Spleen (tissue), 11 donors: ENCODE results near the gene SNCB. TPM values are rescaled to one million over a fixed set of nuclear protein-coding genes. Genes with fewer than 3 reads are reported as not detected.
"Not testable (repeated sequence)": the region's sequence is repeated elsewhere in the genome, so short reads cannot be mapped to it uniquely, and the experiment has no call there.

Source experiments
- DNase-seq: peaks from one replicate; pipeline ENCODE4 v3.0.0-alpha.2; 2020
- H3K27ac ChIP-seq, 8 donors: fragments of 200-600 bp; sonication (generic) in 7 of 8; 1 replicate in 4 of 8; 2 replicates in 4 of 8; pipeline versions ENCODE4 v1.5.0 to v1.8.0; 2016 to 2021; ENCODE audit warnings: inconsistent platforms in 4 of 8, mild to moderate bottlenecking in 4 of 8, moderate library complexity in 1 of 8
- H3K27me3 ChIP-seq, 7 donors: fragments of 200-600 bp; sonication (generic) in 6 of 7; replicated peaks in 1 of 7; 1 replicate in 4 of 7; 2 replicates in 3 of 7; pipeline versions ENCODE4 v1.5.0 to v1.8.0; 2016 to 2021; ENCODE audit warnings: inconsistent platforms in 3 of 7, mild to moderate bottlenecking in 1 of 7
- H3K36me3 ChIP-seq, 6 donors: fragments of 200-600 bp; sonication (generic) in 5 of 6; 1 replicate in 4 of 6; 2 replicates in 2 of 6; pipeline versions ENCODE4 v1.5.0 to v1.8.0; 2016 to 2021; ENCODE audit warnings: inconsistent platforms in 2 of 6
- H3K4me1 ChIP-seq, 6 donors: fragments of 200-600 bp; sonication (generic) in 5 of 6; 1 replicate in 3 of 6; 2 replicates in 3 of 6; pipeline versions ENCODE4 v1.5.0 to v1.8.0; 2016 to 2021; ENCODE audit warnings: inconsistent platforms in 3 of 6
- H3K4me3 ChIP-seq, 8 donors: fragments of 200-600 bp; sonication (generic) in 7 of 8; 1 replicate in 4 of 8; 2 replicates in 4 of 8; pipeline versions ENCODE4 v1.5.0 to v1.8.0; 2016 to 2021; ENCODE audit warnings: inconsistent platforms in 4 of 8, mild to moderate bottlenecking in 4 of 8, moderate library complexity in 2 of 8
- H3K9me3 ChIP-seq, 8 donors: fragments of 200-600 bp; sonication (generic) in 7 of 8; 1 replicate in 4 of 8; 2 replicates in 4 of 8; pipeline versions ENCODE4 v1.5.0 to v1.8.0; 2016 to 2021; ENCODE audit warnings: inconsistent platforms in 4 of 8
- POLR2A ChIP-seq, 3 donors: fragments of 450-650 bp; IDR thresholded peaks; one replicate each; pipeline ENCODE4 v1.5.1; 2017; ENCODE audit warnings: antibody characterized with exemption in 3 of 3, mild to moderate bottlenecking in 1 of 3
- POLR2AphosphoS5 ChIP-seq, 3 donors: sonication (generic); formaldehyde crosslinking; IDR thresholded peaks; one replicate each; pipeline ENCODE4 v1.5.1; 2017; ENCODE audit warnings: antibody characterized with exemption in 3 of 3
- WGBS, 5 donors: extraction: QIAGEN DNeasy Blood & Tissue Kit in 3 of 5; methylation state at CpG; one replicate each; pipeline versions ENCODE4 v1.1.5 to v1.1.7; 2013 to 2018; 5-methylcytosine and 5-hydroxymethylcytosine counted together
- intact Hi-C: fragments of 100-400 bp; cut with DNase I; formaldehyde crosslinking; loops from one replicate; pipeline ENCODE4 v1.15.0; 2023; ENCODE audit warnings: low total_unique reads
- polyA plus RNA-seq, 3 donors: library from polyadenylated mRNA; stranded (reverse); fragments of 200-250 nt; gene quantifications; one replicate each; pipeline ENCODE4 v1.2.1, GENCODE V29; 2013
- total RNA-seq, 7 donors: library from RNA; depleted of rRNA in 3 of 7; stranded (reverse); fragments of >200 nt in 3 of 7; fragmentation: NEBNext Ultra II Directional in 4 of 7; extraction: Animal tissue kit (Norgen Biotek cat#: 25700) in 4 of 7; gene quantifications; one replicate each; pipeline versions ENCODE4 v1.1.0 to v1.2.1, GENCODE V29; 2016 to 2021
- TF ChIP-seq, protein P1 (sequence below), 11 experiments: fragments of 200-600 bp in 7 of 11; fragments of 450-650 bp in 4 of 11; sonication (generic) in 4 of 11; IDR thresholded peaks in 8 of 11; conservative IDR thresholded peaks in 3 of 11; 1 replicate in 7 of 11; 2 replicates in 4 of 11; pipeline versions ENCODE4 v1.4.0 to v1.8.0; 2016 to 2021; ENCODE audit warnings: antibody characterized with exemption in 11 of 11, inconsistent platforms in 4 of 11, mild to moderate bottlenecking in 1 of 11
- donor health status: healthy with polysubstance abuse.
- donor health status: DM: no; HTN: no; CAD: no; lungs with moderate emphysema.
- donor health status: DM: no; HTN: no; CAD: no.
- donor health status: Bipolar disorder and iron deficiency.
- donor health status: healthy.
- donor health status: DM: no; HTN: no; CAD: no.
- donor health status: DM: yes; HTN: yes; CAD: no.

Gene SNCB
- total and polyA plus RNA-seq, 10 donors = 0.19 to 0.41 (median 0.33) TPM; not detected in 7

DNA sequence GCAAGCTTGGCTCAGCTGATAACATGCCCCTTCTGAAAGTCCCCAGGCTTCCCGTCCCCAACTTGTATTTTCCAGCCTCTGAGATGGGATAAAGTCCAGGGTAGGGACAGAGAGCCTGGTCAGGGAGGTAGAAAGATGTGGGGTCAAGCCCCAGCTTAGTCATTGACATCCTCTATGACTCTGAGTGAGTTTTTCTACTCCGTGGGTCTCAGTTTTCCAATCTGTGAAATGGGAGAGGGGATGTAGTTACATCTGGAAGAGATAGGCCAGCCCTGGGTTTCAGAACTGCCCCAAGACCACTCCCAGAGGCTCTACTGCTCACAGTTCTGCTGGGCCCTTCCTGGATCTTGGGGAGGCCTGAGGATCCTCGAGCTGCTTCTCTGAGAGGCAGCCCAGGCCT is 23.5 kb downstream of the SNCB start:
- Histone ChIP-seq H3K36me3 (no peaks in the 10 kb centered on the region), H3K4me1 (peaks cover 0 to 23% (median 15%) of the 10 kb centered on the region in 6 donors), H3K27me3 (peaks cover 0 to 34% (median 7%) of the 10 kb centered on the region in 7 donors), H3K4me3 (no peak overlapping the region), H3K9me3 (no peaks in the 10 kb centered on the region), H3K27ac (no peak overlapping the region)
- 81 to 95% (median 91%) methylated on average over 3 of the region's 3 CpGs for WGBS, 5 donors
- DNase-seq = no peak
- TF ChIP-seq POLR2A (IDR thresholded peaks at IDR 0.05) = no peak
- TF ChIP-seq, protein P1, sequence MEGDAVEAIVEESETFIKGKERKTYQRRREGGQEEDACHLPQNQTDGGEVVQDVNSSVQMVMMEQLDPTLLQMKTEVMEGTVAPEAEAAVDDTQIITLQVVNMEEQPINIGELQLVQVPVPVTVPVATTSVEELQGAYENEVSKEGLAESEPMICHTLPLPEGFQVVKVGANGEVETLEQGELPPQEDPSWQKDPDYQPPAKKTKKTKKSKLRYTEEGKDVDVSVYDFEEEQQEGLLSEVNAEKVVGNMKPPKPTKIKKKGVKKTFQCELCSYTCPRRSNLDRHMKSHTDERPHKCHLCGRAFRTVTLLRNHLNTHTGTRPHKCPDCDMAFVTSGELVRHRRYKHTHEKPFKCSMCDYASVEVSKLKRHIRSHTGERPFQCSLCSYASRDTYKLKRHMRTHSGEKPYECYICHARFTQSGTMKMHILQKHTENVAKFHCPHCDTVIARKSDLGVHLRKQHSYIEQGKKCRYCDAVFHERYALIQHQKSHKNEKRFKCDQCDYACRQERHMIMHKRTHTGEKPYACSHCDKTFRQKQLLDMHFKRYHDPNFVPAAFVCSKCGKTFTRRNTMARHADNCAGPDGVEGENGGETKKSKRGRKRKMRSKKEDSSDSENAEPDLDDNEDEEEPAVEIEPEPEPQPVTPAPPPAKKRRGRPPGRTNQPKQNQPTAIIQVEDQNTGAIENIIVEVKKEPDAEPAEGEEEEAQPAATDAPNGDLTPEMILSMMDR (IDR thresholded peaks at IDR 0.05 in 8 of 11, conservative IDR thresholded peaks at IDR 0.05 in 3 of 11) = no peak
- TF ChIP-seq POLR2AphosphoS5 (IDR thresholded peaks at IDR 0.05) = no peak
- intact Hi-C loops = no loop called here

DNA sequence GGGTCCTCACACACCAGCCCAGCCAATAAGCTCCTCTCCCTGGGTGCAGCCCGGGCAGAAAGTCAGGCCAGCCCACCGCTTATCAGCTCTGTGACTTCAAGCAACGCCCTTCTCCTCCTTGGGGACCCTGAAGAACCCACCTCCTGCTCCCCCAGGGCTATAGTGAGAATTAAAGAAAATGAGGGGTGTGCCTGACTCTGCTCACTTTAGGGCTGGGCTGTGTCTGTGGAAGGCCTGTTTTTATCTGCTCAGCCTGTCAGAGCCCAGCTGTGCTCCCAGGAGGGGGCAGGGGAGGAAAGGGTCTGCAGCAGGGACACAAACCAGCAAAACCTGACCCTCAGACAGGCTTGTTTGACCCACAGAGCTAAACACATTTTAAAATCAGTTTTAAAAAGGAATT is 24.3 kb downstream of the SNCB start:
- TF ChIP-seq, protein P1 (IDR thresholded peaks at IDR 0.05 in 8 of 11, conservative IDR thresholded peaks at IDR 0.05 in 3 of 11) = no peak
- TF ChIP-seq POLR2AphosphoS5 (IDR thresholded peaks at IDR 0.05) (no peak), POLR2A (IDR thresholded peaks at IDR 0.05) (no peak)
- Histone ChIP-seq H3K27ac (no peak overlapping the region), H3K27me3 (peaks cover 0 to 27% (median 7%) of the 10 kb centered on the region in 7 donors), H3K9me3 (no peaks in the 10 kb centered on the region), H3K4me1 (peaks cover 0 to 18% (median 15%) of the 10 kb centered on the region in 6 donors), H3K4me3 (no peak overlapping the region), H3K36me3 (no peaks in the 10 kb centered on the region)
- DNase-seq = no peak
- intact Hi-C loops = no loop called here
- 61 to 75% (median 71%) methylated on average over 3 of the region's 3 CpGs for WGBS, 5 donors

DNA sequence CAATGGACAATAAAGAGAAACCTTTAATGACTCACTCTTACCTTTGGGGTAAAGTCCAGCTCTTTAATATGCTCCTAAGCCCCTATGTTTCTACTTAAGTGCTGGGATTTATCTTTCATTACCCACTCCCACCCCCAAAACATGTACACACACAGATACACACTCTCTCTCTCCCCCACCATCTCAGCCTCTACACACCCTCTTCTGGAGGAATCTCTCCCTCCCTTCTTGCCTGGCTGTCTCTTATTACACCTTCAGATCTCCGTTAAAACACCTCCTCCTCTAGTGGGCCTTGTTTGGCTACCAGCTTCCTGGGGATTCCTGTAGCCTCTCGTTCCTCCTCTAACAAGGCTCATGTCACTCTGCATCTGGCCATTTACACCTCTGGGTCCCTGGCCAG is 27.2 kb downstream of the SNCB start:
- intact Hi-C loops = no loop called here
- no peaks in the 10 kb centered on the region for H3K9me3 ChIP-seq
- 22 to 36% (median 34%) methylated on average over 2 of the region's 2 CpGs for WGBS, 5 donors

DNA sequence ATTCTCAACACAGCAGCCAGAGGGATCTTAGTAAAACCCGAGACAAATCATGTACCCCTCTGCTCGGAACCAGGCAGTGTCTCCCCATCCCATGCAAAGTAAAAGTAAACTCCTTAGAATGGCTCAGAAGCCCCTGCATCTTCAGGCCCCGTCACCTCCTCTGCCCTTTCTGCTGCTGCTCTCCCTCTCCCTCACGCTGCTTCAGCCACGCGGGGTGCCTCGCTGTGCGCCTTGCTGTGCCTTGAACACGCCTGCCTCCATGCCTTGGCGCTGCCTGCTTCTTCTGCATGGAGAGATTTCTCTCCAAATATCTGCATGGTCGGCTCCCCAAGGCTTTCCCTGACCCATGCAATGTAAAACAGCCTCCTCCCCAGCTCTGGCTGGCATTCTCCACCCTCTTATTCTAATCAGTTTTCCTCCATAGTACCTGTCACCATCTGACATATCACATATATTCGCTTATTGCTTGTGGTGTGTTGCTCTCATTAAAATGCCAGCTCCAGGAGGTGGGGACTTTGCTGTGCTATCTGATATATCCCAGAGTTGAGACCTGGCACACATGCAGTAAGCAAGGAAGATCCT is 28.3 kb downstream of the SNCB start:
- no peak for TF ChIP-seq POLR2AphosphoS5 (IDR thresholded peaks at IDR 0.05)
- WGBS, 5 donors = 75 to 82% (median 78%) methylated on average over 12 of the region's 12 CpGs
- peaks cover 0 to 29% (median 6%) of the 10 kb centered on the region in 7 donors for H3K27me3 ChIP-seq
- no peaks in the 10 kb centered on the region for H3K36me3 ChIP-seq
- H3K4me3 ChIP-seq = no peak overlapping the region
- peaks cover 0 to 8% (median 7%) of the 10 kb centered on the region in 6 donors for H3K4me1 ChIP-seq
- intact Hi-C loops = no loop called here
- H3K9me3 ChIP-seq = no peaks in the 10 kb centered on the region
- no peak for DNase-seq
- no peak overlapping the region for H3K27ac ChIP-seq

More for the DNA sequence above, 27.2 kb downstream of the SNCB start:
- Histone ChIP-seq H3K4me1 (no peaks in the 10 kb centered on the region), H3K4me3 (no peak overlapping the region), H3K27ac (no peak overlapping the region), H3K36me3 (no peaks in the 10 kb centered on the region), H3K27me3 (peaks cover 0 to 18% (median 0%) of the 10 kb centered on the region in 7 donors)
- TF ChIP-seq, protein P1 (IDR thresholded peaks at IDR 0.05 in 8 of 11, conservative IDR thresholded peaks at IDR 0.05 in 3 of 11) = no peak
- no peak for TF ChIP-seq POLR2A (IDR thresholded peaks at IDR 0.05)
- TF ChIP-seq POLR2AphosphoS5 (IDR thresholded peaks at IDR 0.05) = no peak
- no peak for DNase-seq

DNA sequence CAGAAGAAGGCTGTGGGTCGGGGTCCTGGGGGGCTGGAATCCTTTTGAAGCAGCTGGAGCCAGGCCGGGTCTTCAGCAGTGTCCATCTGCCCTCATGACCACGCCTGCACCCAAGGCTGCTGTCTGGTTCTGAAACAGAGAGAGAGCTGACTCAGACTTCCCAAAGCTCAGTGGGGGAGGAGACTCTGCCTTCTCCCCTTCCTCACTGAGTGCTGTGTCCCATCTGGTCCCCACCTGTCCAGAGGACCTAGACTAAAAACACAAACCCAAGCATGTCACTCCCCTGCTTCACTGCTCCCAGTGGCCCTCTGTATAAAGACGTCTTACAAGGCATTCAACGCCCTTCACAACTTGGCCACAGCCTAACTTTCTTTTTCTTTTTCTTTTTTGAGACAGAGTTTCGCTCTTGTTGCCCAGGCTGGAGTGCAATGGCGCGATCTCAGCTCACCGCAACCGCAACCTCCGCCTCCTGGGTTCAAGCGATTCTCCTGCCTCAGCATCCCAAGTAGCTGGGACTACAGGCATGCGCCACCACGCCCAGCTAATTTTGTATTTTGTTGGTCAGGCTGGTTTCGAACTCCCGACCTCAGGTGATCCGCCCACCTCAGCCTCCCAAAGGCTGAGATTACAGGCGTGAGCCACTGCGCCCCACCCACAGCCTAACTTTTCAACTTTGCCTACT is 30.4 kb downstream of the SNCB start:
- WGBS, 5 donors = 88 to 92% (median 89%) methylated on average over 19 of the region's 19 CpGs
- H3K9me3 ChIP-seq, H3K36me3 ChIP-seq, DNase-seq, H3K4me3 ChIP-seq, intact Hi-C loops, H3K27ac ChIP-seq: not testable (repeated sequence)
- H3K4me1 ChIP-seq = peaks cover 0 to 16% (median 14%) of the 10 kb centered on the region in 6 donors
- H3K27me3 ChIP-seq = peaks cover 0 to 45% (median 6%) of the 10 kb centered on the region in 7 donors
